ENCODE results near the gene TSR2. TPM values are rescaled to one million over a fixed set of nuclear protein-coding genes. Genes with fewer than 3 reads are reported as not detected.

TSR2 gene
- total RNA-seq, 1 donor from 2014 or later: 30.6 TPM

GRCh38 chrX:54415534-54416350 lies 24.5 kb upstream of the TSR2 start:
- Mint-ChIP-seq H3K27ac (no peak overlapping the region), H3K4me3 (ENCODE audit: low read depth) (no peak overlapping the region), H3K36me3 (ENCODE audit: insufficient read depth) (peaks cover 3% of the 10 kb centered on the region), H3K9me3 (ENCODE audit: low read depth) (peaks cover 14% of the 10 kb centered on the region), H3K4me1 (ENCODE audit: low read depth) (peaks cover 4% of the 10 kb centered on the region), H3K27me3 (no peaks in the 10 kb centered on the region)
- no peak for DNase-seq (ENCODE audit: low spot score, unreplicated experiment)
- TF ChIP-seq, protein P1, sequence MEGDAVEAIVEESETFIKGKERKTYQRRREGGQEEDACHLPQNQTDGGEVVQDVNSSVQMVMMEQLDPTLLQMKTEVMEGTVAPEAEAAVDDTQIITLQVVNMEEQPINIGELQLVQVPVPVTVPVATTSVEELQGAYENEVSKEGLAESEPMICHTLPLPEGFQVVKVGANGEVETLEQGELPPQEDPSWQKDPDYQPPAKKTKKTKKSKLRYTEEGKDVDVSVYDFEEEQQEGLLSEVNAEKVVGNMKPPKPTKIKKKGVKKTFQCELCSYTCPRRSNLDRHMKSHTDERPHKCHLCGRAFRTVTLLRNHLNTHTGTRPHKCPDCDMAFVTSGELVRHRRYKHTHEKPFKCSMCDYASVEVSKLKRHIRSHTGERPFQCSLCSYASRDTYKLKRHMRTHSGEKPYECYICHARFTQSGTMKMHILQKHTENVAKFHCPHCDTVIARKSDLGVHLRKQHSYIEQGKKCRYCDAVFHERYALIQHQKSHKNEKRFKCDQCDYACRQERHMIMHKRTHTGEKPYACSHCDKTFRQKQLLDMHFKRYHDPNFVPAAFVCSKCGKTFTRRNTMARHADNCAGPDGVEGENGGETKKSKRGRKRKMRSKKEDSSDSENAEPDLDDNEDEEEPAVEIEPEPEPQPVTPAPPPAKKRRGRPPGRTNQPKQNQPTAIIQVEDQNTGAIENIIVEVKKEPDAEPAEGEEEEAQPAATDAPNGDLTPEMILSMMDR (IDR thresholded peaks at IDR 0.05; ENCODE audit: unreplicated experiment): no peak

GRCh38 chrX:54416965-54417364 lies 23.2 kb upstream of the TSR2 start:
- H3K9me3 Mint-ChIP-seq (ENCODE audit: low read depth): peaks cover 14% of the 10 kb centered on the region
- TF ChIP-seq, protein P1 (IDR thresholded peaks at IDR 0.05; ENCODE audit: unreplicated experiment): no peak
- H3K4me1 Mint-ChIP-seq (ENCODE audit: low read depth): peaks cover 4% of the 10 kb centered on the region
- H3K36me3 Mint-ChIP-seq (ENCODE audit: insufficient read depth): peaks cover 3% of the 10 kb centered on the region
- no peak for DNase-seq (ENCODE audit: low spot score, unreplicated experiment)
- H3K4me3 Mint-ChIP-seq (ENCODE audit: low read depth): no peak overlapping the region
- no peaks in the 10 kb centered on the region for H3K27me3 Mint-ChIP-seq
- H3K27ac Mint-ChIP-seq: no peak overlapping the region

DNA sequence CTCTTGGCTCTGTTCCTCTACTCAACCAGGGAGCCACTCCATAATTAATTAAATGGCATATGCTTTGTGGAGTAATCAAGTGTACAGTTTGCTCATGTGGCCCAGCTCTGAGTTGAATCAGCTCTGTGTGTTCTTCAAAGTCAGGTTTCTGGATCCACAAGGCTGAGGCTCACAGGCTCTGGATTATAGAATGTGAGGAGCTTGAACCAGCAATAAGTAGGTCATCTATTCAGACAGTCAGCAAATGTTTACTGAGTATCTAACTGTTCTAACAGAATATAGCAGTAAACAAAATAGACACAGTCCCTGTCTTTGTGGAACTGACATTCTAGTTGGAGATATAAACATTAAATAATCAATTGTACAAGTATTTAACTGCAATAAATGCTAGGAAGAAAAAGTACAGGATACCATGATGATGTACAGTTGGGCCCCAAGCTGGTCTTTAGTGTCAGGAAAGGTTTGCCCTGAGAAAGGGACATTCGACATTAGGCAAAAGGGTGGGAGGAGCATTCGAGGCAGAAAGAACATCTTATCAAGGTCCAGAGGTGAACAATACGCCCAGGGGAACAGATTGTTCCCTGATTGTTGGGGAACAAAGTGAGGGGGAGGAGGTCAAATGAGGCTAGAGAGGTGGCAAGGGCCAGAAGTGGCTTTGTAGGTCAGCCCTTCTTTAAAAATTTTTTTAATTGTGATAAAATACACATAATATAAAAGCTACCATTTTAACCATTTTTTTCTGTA lies 20.5 kb upstream of the TSR2 start:
- Mint-ChIP-seq H3K4me3 (ENCODE audit: low read depth) (no peak overlapping the region), H3K27me3 (no peaks in the 10 kb centered on the region), H3K36me3 (ENCODE audit: insufficient read depth) (peaks cover 3% of the 10 kb centered on the region), H3K27ac (no peak overlapping the region), H3K4me1 (ENCODE audit: low read depth) (peaks cover 4% of the 10 kb centered on the region), H3K9me3 (ENCODE audit: low read depth) (peaks cover 22% of the 10 kb centered on the region)
- no peak for DNase-seq (ENCODE audit: low spot score, unreplicated experiment)
- TF ChIP-seq, protein P1 (IDR thresholded peaks at IDR 0.05; ENCODE audit: unreplicated experiment): no peak

DNA sequence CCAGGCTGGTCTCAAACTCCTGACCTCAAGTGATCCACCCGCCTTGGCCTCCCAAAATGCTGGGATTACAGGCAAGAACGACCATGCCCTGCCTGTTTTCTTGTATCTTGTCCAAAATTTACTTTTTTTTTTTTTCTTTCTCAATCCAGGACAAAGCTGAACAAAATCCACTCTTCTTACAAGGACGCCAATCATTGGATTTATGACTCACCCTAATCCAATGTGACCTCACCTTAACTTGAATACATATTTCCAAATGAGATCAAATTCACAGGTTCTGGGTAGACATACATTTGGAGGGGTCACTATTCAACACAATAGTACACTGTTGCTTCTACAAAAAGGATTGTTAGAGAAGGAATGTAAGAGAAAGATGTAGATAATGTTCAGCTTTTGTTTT lies 18.0 kb upstream of the TSR2 start:
- no peak overlapping the region for H3K27ac Mint-ChIP-seq
- TF ChIP-seq, protein P1 (IDR thresholded peaks at IDR 0.05; ENCODE audit: unreplicated experiment): no peak
- H3K27me3 Mint-ChIP-seq: no peaks in the 10 kb centered on the region
- DNase-seq (ENCODE audit: low spot score, unreplicated experiment): no peak
- H3K4me3 Mint-ChIP-seq (ENCODE audit: low read depth): no peak overlapping the region
- H3K4me1 Mint-ChIP-seq (ENCODE audit: low read depth): peaks cover 2% of the 10 kb centered on the region
- peaks cover under 1% of the 10 kb centered on the region for H3K36me3 Mint-ChIP-seq (ENCODE audit: insufficient read depth)
- H3K9me3 Mint-ChIP-seq (ENCODE audit: low read depth): peaks cover 14% of the 10 kb centered on the region

GRCh38 chrX:54423161-54423888 lies 16.9 kb upstream of the TSR2 start:
- no peak overlapping the region for H3K27ac Mint-ChIP-seq
- no peak overlapping the region for H3K4me3 Mint-ChIP-seq (ENCODE audit: low read depth)
- peaks cover 13% of the 10 kb centered on the region for H3K9me3 Mint-ChIP-seq (ENCODE audit: low read depth)
- DNase-seq (ENCODE audit: low spot score, unreplicated experiment): no peak
- TF ChIP-seq, protein P1 (IDR thresholded peaks at IDR 0.05; ENCODE audit: unreplicated experiment): no peak
- H3K27me3 Mint-ChIP-seq: no peaks in the 10 kb centered on the region
- H3K4me1 Mint-ChIP-seq (ENCODE audit: low read depth): peaks cover 2% of the 10 kb centered on the region
- H3K36me3 Mint-ChIP-seq (ENCODE audit: insufficient read depth): no peaks in the 10 kb centered on the region
